ENCODE data around the gene CDON. TPM values are rescaled to one million over a fixed set of nuclear protein-coding genes. Genes with fewer than 3 reads are reported as not detected.

The CDON gene
- total RNA-seq, 2 donors from 2014 or later, result 9.8 to 26.9 TPM

GRCh38 chr11:125945011-125945796 is 117.5 kb downstream of the CDON start:
- DNase-seq (ENCODE audit: low spot score), result no peak
- intact Hi-C loops (cut with DNase I), result no loop called here

GRCh38 chr11:125944350-125945010 is 118.2 kb downstream of the CDON start:
- intact Hi-C loops (cut with DNase I), result no loop called here
- no peaks in the 10 kb centered on the region for H3K27me3 ChIP-seq (replicated peaks; ENCODE audit: insufficient read depth)
- no peak overlapping the region for H3K4me3 ChIP-seq
- H3K36me3 ChIP-seq, result no peaks in the 10 kb centered on the region
- WGBS, result 87% methylated on average over 13 of the region's 13 CpGs
- TF ChIP-seq POLR2AphosphoS5 (IDR thresholded peaks at IDR 0.05) (no peak), POLR2A (IDR thresholded peaks at IDR 0.05) (no peak), CTCF (IDR thresholded peaks at IDR 0.05) (no peak)
- no peaks in the 10 kb centered on the region for H3K9me3 ChIP-seq
- no peak overlapping the region for H3K27ac ChIP-seq
- no peak for DNase-seq (ENCODE audit: low spot score)
- H3K4me1 ChIP-seq (replicated peaks), result no peaks in the 10 kb centered on the region

More at GRCh38 chr11:125945011-125945796, 117.5 kb downstream of the CDON start:
- no peak for TF ChIP-seq POLR2AphosphoS5 (IDR thresholded peaks at IDR 0.05)
- no peak for TF ChIP-seq CTCF (IDR thresholded peaks at IDR 0.05)
- no peak for TF ChIP-seq POLR2A (IDR thresholded peaks at IDR 0.05)
- H3K4me3 ChIP-seq, result no peak overlapping the region
- no peaks in the 10 kb centered on the region for H3K36me3 ChIP-seq
- H3K9me3 ChIP-seq, result no peaks in the 10 kb centered on the region
- H3K27ac ChIP-seq, result no peak overlapping the region
- 80% methylated on average over 15 of the region's 15 CpGs for WGBS
- H3K4me1 ChIP-seq (replicated peaks), result no peaks in the 10 kb centered on the region
- H3K27me3 ChIP-seq (replicated peaks; ENCODE audit: insufficient read depth), result no peaks in the 10 kb centered on the region

- WGBS, result 97% methylated on average over 9 of the region's 9 CpGs
Observed at GRCh38 chr11:125943661-125944349, 118.9 kb downstream of the CDON start.

GRCh38 chr11:125942771-125943428 is 119.8 kb downstream of the CDON start:
- Histone ChIP-seq H3K27me3 (replicated peaks; ENCODE audit: insufficient read depth) (no peaks in the 10 kb centered on the region), H3K4me3 (no peak overlapping the region), H3K4me1 (replicated peaks) (no peaks in the 10 kb centered on the region), H3K36me3 (no peaks in the 10 kb centered on the region), H3K27ac (no peak overlapping the region), H3K9me3 (no peaks in the 10 kb centered on the region)
- no peak for TF ChIP-seq POLR2A (IDR thresholded peaks at IDR 0.05)
- TF ChIP-seq CTCF (IDR thresholded peaks at IDR 0.05), result no peak
- WGBS, result 94% methylated on average over 11 of the region's 12 CpGs
- DNase-seq (ENCODE audit: low spot score), result no peak
- intact Hi-C loops (cut with DNase I), result no loop called here

More at GRCh38 chr11:125943661-125944349, 118.9 kb downstream of the CDON start:
- no peak overlapping the region for H3K4me3 ChIP-seq
- TF ChIP-seq POLR2AphosphoS5 (IDR thresholded peaks at IDR 0.05), result no peak
- TF ChIP-seq POLR2A (IDR thresholded peaks at IDR 0.05), result no peak
- no peak for TF ChIP-seq CTCF (IDR thresholded peaks at IDR 0.05)
- intact Hi-C loops (cut with DNase I), result no loop called here
- H3K4me1 ChIP-seq (replicated peaks), result no peaks in the 10 kb centered on the region
- no peak for DNase-seq (ENCODE audit: low spot score)
- H3K9me3 ChIP-seq, result no peaks in the 10 kb centered on the region
- H3K27ac ChIP-seq, result no peak overlapping the region
- no peaks in the 10 kb centered on the region for H3K36me3 ChIP-seq
- no peaks in the 10 kb centered on the region for H3K27me3 ChIP-seq (replicated peaks; ENCODE audit: insufficient read depth)
